ENCODE results near the gene MRPL33. TPM values are rescaled to one million over a fixed set of nuclear protein-coding genes. Genes with fewer than 3 reads are reported as not detected.

MRPL33 gene
- total RNA-seq, 2 donors from 2014 or later = 26.5 to 92.0 TPM

DNA sequence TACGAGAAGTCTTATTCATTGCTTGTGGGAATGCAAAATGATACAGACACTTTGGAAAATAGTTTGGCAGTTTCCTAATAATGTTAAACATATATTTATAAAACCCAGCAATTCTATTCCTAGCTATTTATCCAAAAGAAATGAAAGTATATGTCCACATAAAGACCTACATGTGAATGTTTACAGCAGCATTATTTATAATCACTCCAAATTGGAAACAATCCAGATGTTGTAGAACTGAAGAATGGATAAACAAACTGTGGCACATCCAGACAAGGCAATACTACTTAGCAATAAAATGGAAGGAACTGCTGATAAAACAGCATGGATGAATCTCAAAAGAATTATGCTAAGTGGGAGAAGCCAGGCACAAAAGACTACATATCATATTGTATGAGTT is 19.3 kb downstream of the MRPL33 start:
- ATAC-seq (no peak), DNase-seq (no peak)
- Histone ChIP-seq H3K36me3 (replicated peaks in 1 of 2; ENCODE audit: insufficient read depth in 1 of 2, low read depth in 2 of 2) (no peaks in the 10 kb centered on the region), H3K27me3 (no peaks in the 10 kb centered on the region), H3K4me1 (no peaks in the 10 kb centered on the region), H3K9me3 (no peaks in the 10 kb centered on the region), H3K27ac (no peak overlapping the region), H3K4me3 (no peak overlapping the region)
- TF ChIP-seq, protein P1, sequence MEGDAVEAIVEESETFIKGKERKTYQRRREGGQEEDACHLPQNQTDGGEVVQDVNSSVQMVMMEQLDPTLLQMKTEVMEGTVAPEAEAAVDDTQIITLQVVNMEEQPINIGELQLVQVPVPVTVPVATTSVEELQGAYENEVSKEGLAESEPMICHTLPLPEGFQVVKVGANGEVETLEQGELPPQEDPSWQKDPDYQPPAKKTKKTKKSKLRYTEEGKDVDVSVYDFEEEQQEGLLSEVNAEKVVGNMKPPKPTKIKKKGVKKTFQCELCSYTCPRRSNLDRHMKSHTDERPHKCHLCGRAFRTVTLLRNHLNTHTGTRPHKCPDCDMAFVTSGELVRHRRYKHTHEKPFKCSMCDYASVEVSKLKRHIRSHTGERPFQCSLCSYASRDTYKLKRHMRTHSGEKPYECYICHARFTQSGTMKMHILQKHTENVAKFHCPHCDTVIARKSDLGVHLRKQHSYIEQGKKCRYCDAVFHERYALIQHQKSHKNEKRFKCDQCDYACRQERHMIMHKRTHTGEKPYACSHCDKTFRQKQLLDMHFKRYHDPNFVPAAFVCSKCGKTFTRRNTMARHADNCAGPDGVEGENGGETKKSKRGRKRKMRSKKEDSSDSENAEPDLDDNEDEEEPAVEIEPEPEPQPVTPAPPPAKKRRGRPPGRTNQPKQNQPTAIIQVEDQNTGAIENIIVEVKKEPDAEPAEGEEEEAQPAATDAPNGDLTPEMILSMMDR (IDR thresholded peaks at IDR 0.05) = no peak
- no peak for TF ChIP-seq POLR2A (IDR thresholded peaks at IDR 0.05)
- 93 to 100% methylated on average over 1 of the region's 1 CpG for WGBS, 2 donors
- intact Hi-C loops (cut with DNase I) = no loop called here

DNA sequence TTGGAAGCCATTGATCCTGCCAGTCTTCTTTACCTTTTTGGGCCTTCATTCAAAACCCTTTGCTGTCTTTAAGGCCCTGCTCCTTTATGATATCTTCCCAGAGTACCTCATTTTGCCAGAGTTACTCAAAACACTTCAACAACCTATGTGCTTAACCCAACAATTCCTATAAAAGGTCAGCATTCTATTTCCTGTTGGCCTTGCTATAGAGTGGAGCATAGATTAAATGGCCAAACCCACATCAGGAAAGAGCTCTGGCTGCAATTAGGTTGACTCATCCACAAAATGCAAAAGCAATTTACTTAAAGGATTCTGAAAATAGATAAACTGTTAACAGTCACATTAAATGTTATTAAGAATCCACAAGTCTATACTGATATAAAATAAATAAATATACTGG is 21.2 kb downstream of the MRPL33 start:
- Histone ChIP-seq H3K9me3 (no peaks in the 10 kb centered on the region), H3K4me3 (no peak overlapping the region), H3K36me3 (replicated peaks in 1 of 2; ENCODE audit: insufficient read depth in 1 of 2, low read depth in 2 of 2) (no peaks in the 10 kb centered on the region), H3K4me1 (no peaks in the 10 kb centered on the region), H3K27ac (no peak overlapping the region), H3K27me3 (no peaks in the 10 kb centered on the region)
- no peak for ATAC-seq
- TF ChIP-seq POLR2A (IDR thresholded peaks at IDR 0.05) = no peak
- TF ChIP-seq, protein P1 (IDR thresholded peaks at IDR 0.05) = no peak
- no peak for DNase-seq
- intact Hi-C loops (cut with DNase I) = no loop called here

DNA sequence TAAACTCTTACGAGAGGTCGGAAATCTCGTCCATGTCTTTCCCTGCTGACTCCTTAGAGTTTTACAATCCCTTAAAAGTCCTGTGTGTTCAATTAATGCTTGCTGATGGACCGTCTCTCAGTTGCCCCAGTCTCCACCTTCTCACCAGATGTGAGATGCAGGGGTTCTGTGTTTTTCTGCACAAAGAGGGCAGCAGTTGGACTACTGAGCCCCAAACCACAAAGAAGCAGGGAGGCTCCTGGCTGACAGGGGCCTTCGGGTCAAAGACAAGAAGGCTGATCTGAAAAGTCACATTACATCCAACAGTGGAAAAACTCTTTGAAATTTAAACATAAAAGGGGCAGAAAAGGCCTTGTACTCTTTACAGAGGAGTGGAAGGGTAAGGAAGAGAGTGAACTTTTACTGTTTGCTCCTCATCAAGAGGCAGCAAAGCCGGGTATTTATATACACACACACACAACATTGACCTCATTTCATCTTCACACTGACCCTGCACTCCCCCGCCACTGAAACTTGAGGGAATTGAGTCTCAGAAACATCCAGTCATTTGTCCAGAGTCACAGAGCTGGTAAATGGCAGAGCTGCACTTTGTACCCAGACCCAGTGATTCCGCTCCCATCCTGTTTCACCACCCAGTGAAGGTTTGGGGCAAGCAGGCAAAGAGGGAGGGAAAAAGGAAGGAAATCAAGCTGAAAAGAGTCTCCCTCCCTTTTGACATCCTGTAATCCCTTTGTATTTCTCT is 23.7 kb downstream of the MRPL33 start:
- DNase-seq = no peak
- H3K9me3 ChIP-seq = no peaks in the 10 kb centered on the region
- H3K27ac ChIP-seq = peak overlapping the region in 1 of 4 donors; percentile 7
- ATAC-seq = no peak
- WGBS, 2 donors = 86 to 90% methylated on average over 8 of the region's 8 CpGs
- no peaks in the 10 kb centered on the region for H3K4me1 ChIP-seq
- TF ChIP-seq, protein P1 (IDR thresholded peaks at IDR 0.05) = no peak
- H3K36me3 ChIP-seq (replicated peaks in 1 of 2; ENCODE audit: insufficient read depth in 1 of 2, low read depth in 2 of 2) = no peaks in the 10 kb centered on the region
- no peaks in the 10 kb centered on the region for H3K27me3 ChIP-seq
- intact Hi-C loops (cut with DNase I) = no loop called here
- H3K4me3 ChIP-seq = no peak overlapping the region

DNA sequence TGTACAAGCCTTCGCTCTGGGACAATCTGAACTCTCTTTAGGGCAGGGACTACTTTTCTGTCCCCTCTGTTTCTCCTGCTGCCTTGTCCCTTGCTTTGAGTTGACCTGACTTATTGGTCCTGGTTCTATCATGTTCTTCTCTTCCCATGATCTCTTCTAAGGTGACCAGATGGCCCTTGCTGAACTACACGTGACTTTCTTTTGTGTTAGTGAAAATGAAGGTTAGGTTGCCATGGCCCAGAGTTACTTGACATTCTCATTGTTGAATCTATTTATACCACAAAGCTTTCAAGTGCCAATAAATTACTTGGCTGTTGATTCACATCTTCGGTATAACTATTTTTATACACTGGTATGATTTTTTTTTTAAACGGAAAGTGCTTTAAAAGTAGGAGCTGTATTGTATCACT is 24.4 kb downstream of the MRPL33 start:
- H3K36me3 ChIP-seq (replicated peaks in 1 of 2; ENCODE audit: insufficient read depth in 1 of 2, low read depth in 2 of 2) = no peaks in the 10 kb centered on the region
- ATAC-seq (no peak), DNase-seq (no peak)
- no peaks in the 10 kb centered on the region for H3K4me1 ChIP-seq
- intact Hi-C loops (cut with DNase I) = no loop called here
- TF ChIP-seq, protein P1 (IDR thresholded peaks at IDR 0.05) = no peak
- TF ChIP-seq POLR2A (IDR thresholded peaks at IDR 0.05) = no peak
- H3K9me3 ChIP-seq = no peaks in the 10 kb centered on the region
- 59 to 63% methylated on average over 4 of the region's 4 CpGs for WGBS, 2 donors
- no peaks in the 10 kb centered on the region for H3K27me3 ChIP-seq
- H3K27ac ChIP-seq = peak overlapping the region in 1 of 4 donors; percentile 7
- H3K4me3 ChIP-seq = no peak overlapping the region
